SK-N-SH (cell line): ENCODE measurements around the gene NRGN. TPM values are rescaled to one million over a fixed set of nuclear protein-coding genes. Genes with fewer than 3 reads are reported as not detected.

Source experiments
- CTCF ChIA-PET: fragments of 300-600, 350-600 bp; formaldehyde crosslinking; extraction: SDS; loops from one replicate; lab custom pipeline; 2021; lab: Yijun Ruan, JAX
- POLR2A ChIA-PET: fragments of 350-600 bp; sonication (Branson Sonifier 250); formaldehyde crosslinking; extraction: SDS; loops from one replicate; lab custom pipeline; 2020; ENCODE audit warnings: antibody characterized with exemption, inconsistent platforms; lab: Yijun Ruan, JAX
- DNase-seq: peaks from one replicate; pipeline ENCODE4 v3.0.0; 2012
- H2AFZ ChIP-seq: fragments of 200-600 bp; sonication (generic); 2 replicates; pipeline ENCODE4 v1.8.1; 2016; ENCODE audit warnings: antibody characterized with exemption, mild to moderate bottlenecking, low read depth
- H3F3A ChIP-seq: fragments of 200-600 bp; sonication (generic); replicated peaks from 2 replicates; pipeline ENCODE3; 2016; ENCODE audit warnings: antibody characterized with exemption, mild to moderate bottlenecking; ENCODE audit not compliant: insufficient read depth
- H3K27ac ChIP-seq, 2 experiments: fragments of 200-500 bp in 1 of 2; fragments of 200-600 bp in 1 of 2; sonication (Bioruptor generic) in 1 of 2; sonication (generic), shearing (Covaris generic) in 1 of 2; 2 replicates each; pipeline versions ENCODE4 v1.5.1 to v1.6.1; 2014 to 2016; ENCODE audit warnings: low read depth in 2 of 2, inconsistent platforms in 1 of 2, low read length in 1 of 2, mild to moderate bottlenecking in 1 of 2, mixed read lengths in 1 of 2
- H3K27me3 ChIP-seq: fragments of 200-600 bp; sonication (generic), shearing (Covaris generic); 2 replicates; pipeline ENCODE4 v1.6.1; 2016; ENCODE audit warnings: mixed run types; ENCODE audit not compliant: insufficient read depth
- H3K36me3 ChIP-seq, 2 experiments: fragments of 200-500 bp in 1 of 2; fragments of 200-600 bp in 1 of 2; sonication (Bioruptor generic) in 1 of 2; sonication (generic) in 1 of 2; replicated peaks in 1 of 2; 2 replicates each; pipeline versions ENCODE3 to v1.5.1; 2014 to 2016; ENCODE audit warnings: low read length in 1 of 2, mild to moderate bottlenecking in 1 of 2; ENCODE audit not compliant: insufficient read depth in 2 of 2, control insufficient read depth in 1 of 2
- H3K4me1 ChIP-seq, 2 experiments: fragments of 200-500 bp in 1 of 2; fragments of 200-600 bp in 1 of 2; sonication (Bioruptor generic) in 1 of 2; sonication (generic), shearing (Covaris generic) in 1 of 2; 2 replicates each; pipeline versions ENCODE4 v1.5.1 to v1.6.1; 2014 to 2016; ENCODE audit warnings: low read depth in 1 of 2, low read length in 1 of 2, mixed run types in 1 of 2; ENCODE audit not compliant: insufficient read depth in 2 of 2, control insufficient read depth in 1 of 2
- H3K4me2 ChIP-seq: fragments of 200-600 bp; sonication (generic), shearing (Covaris generic); 2 replicates; pipeline ENCODE4 v1.6.1; 2017; ENCODE audit warnings: mixed run types
- H3K4me3 ChIP-seq, 2 experiments: fragments of 200-500 bp in 1 of 2; fragments of 200-600 bp in 1 of 2; sonication (Bioruptor generic) in 1 of 2; sonication (generic), shearing (Covaris generic) in 1 of 2; 2 replicates each; pipeline versions ENCODE4 v1.5.1 to v1.8.1; 2014 to 2016; ENCODE audit warnings: low read depth in 2 of 2, inconsistent platforms in 1 of 2, low read length in 1 of 2, mild to moderate bottlenecking in 1 of 2, mixed read lengths in 1 of 2, moderate library complexity in 1 of 2
- H3K79me2 ChIP-seq: fragments of 200-600 bp; sonication (generic); 2 replicates; pipeline ENCODE4 v1.8.1; 2017; ENCODE audit warnings: mild to moderate bottlenecking; ENCODE audit not compliant: insufficient read depth
- H3K9ac ChIP-seq: fragments of 200-600 bp; sonication (generic); 2 replicates; pipeline ENCODE4 v1.6.1; 2017; ENCODE audit warnings: mixed run types
- H3K9me2 ChIP-seq: fragments of 200-600 bp; sonication (generic); 2 replicates; pipeline ENCODE4 v1.6.1; 2017; ENCODE audit warnings: mixed run types
- H3K9me3 ChIP-seq: fragments of 200-600 bp; sonication (generic); 2 replicates; pipeline ENCODE4 v1.6.1; 2017; ENCODE audit warnings: mixed run types, mild to moderate bottlenecking, moderate library complexity
- H4K20me1 ChIP-seq: fragments of 200-600 bp; sonication (generic); 2 replicates; pipeline ENCODE4 v1.6.1; 2017; ENCODE audit warnings: mild to moderate bottlenecking, mixed run types; ENCODE audit not compliant: insufficient read depth
- EP300 ChIP-seq, 2 experiments: IDR thresholded peaks; 2 replicates each; pipeline versions ENCODE4 v1.4.0 to v1.6.1; 2012; ENCODE audit warnings: borderline replicate concordance in 1 of 2, low read depth in 1 of 2, low read length in 1 of 2
- EZH2phosphoT487 ChIP-seq: fragments of 200-600 bp; sonication (generic); IDR thresholded peaks from 2 replicates; pipeline ENCODE4 v1.6.1; 2017; ENCODE audit warnings: low read depth, mixed run types, mild to moderate bottlenecking, antibody characterized with exemption, moderate library complexity, borderline replicate concordance
- FOXM1 ChIP-seq: IDR thresholded peaks from 2 replicates; pipeline ENCODE4 v1.4.0; 2012; ENCODE audit warnings: low read depth, mild to moderate bottlenecking
- IRF3 ChIP-seq: fragments of 150-350 bp; IDR thresholded peaks from 2 replicates; pipeline ENCODE4 v1.6.1; 2016; ENCODE audit warnings: mild to moderate bottlenecking, low read depth, low read length
- MEF2A ChIP-seq: IDR thresholded peaks from 2 replicates; pipeline ENCODE4 v1.4.0; 2012; ENCODE audit warnings: low read depth, borderline replicate concordance
- MXI1 ChIP-seq: IDR thresholded peaks from 2 replicates; pipeline ENCODE4 v1.6.1; 2012; ENCODE audit warnings: mild to moderate bottlenecking, low read depth, low read length, improper control_type of control experiment
- NFIC ChIP-seq: IDR thresholded peaks from 2 replicates; pipeline ENCODE4 v1.4.0; 2012; ENCODE audit warnings: borderline replicate concordance
- NRF1 ChIP-seq: IDR thresholded peaks from 2 replicates; pipeline ENCODE4 v1.6.1; 2012; ENCODE audit warnings: low read depth, mild to moderate bottlenecking, low read length
- POLR2AphosphoS5 ChIP-seq: IDR thresholded peaks from 2 replicates; pipeline ENCODE4 v1.6.1; 2012; ENCODE audit warnings: low read depth, low read length
- REST ChIP-seq: IDR thresholded peaks from 2 replicates; pipeline ENCODE4 v1.6.1; 2012; ENCODE audit warnings: mild to moderate bottlenecking, low read depth, low read length, moderate library complexity
- RFX5 ChIP-seq: IDR thresholded peaks from 2 replicates; pipeline ENCODE4 v1.6.1; 2012; ENCODE audit warnings: mild to moderate bottlenecking, improper control_type of control experiment, low read length
- RXRA ChIP-seq: IDR thresholded peaks from 2 replicates; pipeline ENCODE4 v1.4.0; 2012; ENCODE audit warnings: low read depth, mild to moderate bottlenecking, borderline replicate concordance
- SIN3A ChIP-seq: IDR thresholded peaks from 2 replicates; pipeline ENCODE4 v1.6.1; 2012; ENCODE audit warnings: low read depth, mild to moderate bottlenecking, low read length, moderate library complexity, borderline replicate concordance
- TAF1 ChIP-seq: IDR thresholded peaks from 2 replicates; pipeline ENCODE4 v1.6.1; 2012; ENCODE audit warnings: low read depth, mild to moderate bottlenecking, low read length, moderate library complexity, borderline replicate concordance
- TCF12 ChIP-seq: IDR thresholded peaks from 2 replicates; pipeline ENCODE4 v1.4.0; 2012
- TEAD4 ChIP-seq: IDR thresholded peaks from 2 replicates; pipeline ENCODE4 v1.4.0; 2012; ENCODE audit warnings: mild to moderate bottlenecking, borderline replicate concordance; ENCODE audit not compliant: insufficient read depth
- ZBTB33 ChIP-seq: IDR thresholded peaks from 2 replicates; pipeline ENCODE4 v1.4.0; 2012; ENCODE audit warnings: low read depth, borderline replicate concordance
- WGBS: methylation state at CpG from one replicate; pipeline ENCODE4 v1.1.6; 2017; ENCODE audit warnings: low lambda C conversion rate; 5-methylcytosine and 5-hydroxymethylcytosine counted together
- polyA plus RNA-seq, 3 experiments: library from polyadenylated mRNA; depleted of rRNA; stranded (reverse); fragments of >200 nt; gene quantifications; 2 replicates each; pipeline ENCODE4 v1.2.3, GENCODE V29; 2012

Gene NRGN
- polyA plus RNA-seq, 1 of the 3 experiments (the other 2 are of a cell fraction) = 6.8 TPM

DNA sequence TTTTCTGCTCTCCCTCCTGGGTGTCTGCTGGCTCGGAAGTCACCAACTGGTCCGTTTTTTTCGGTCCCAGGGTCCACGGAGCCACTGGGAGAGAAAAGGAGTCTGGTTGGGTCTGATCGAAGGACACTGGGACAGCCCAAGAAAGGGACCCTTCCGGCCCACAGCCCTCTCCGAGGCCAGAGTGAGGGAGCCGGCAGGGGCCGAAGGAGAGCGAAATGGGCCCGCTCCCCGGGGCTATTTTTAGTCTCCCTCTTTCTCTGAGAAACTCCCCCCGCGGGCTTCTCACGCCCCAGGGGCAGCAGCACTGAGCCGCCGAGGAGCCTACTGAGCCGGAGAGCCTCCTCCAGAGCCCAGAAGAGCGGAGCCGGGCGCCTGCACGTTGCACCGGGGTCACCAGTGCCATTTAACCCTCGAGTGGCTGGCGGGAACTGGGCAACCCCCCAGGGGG is 20.5 kb downstream of the NRGN start:
- DNase-seq = peak; percentile 17
- no peak for TF ChIP-seq TEAD4
- TF ChIP-seq NRF1 = no peak
- TF ChIP-seq TAF1 = no peak
- no peak for TF ChIP-seq MXI1
- no peak for TF ChIP-seq FOXM1
- no peak for TF ChIP-seq TCF12
- TF ChIP-seq EZH2phosphoT487 = no peak
- no peak for TF ChIP-seq IRF3
- Histone ChIP-seq H3K27ac (no peak overlapping the region), H3K27me3 (no peaks in the 10 kb centered on the region), H3F3A (peaks cover 3% of the 10 kb centered on the region), H3K9me2 (no peaks in the 10 kb centered on the region), H2AFZ (no peak overlapping the region), H3K9ac (no peak overlapping the region), H3K79me2 (peaks cover 1% of the 10 kb centered on the region; the same call in 1 of the 2 replicates), H4K20me1 (peaks cover 5% of the 10 kb centered on the region; the same call in 1 of the 2 replicates), H3K4me2 (no peak overlapping the region), H3K4me3 (no peak overlapping the region), H3K36me3 (peaks cover 0 to 13% of the 10 kb centered on the region in 2 experiments), H3K9me3 (no peaks in the 10 kb centered on the region), H3K4me1 (peaks cover 0 to 13% of the 10 kb centered on the region in 2 experiments; a peak in 2 of 4 replicates)
- POLR2A ChIA-PET = no interaction called here
- CTCF ChIA-PET = interaction anchor here (0.8 to 5.7 kb wide), 4 partner anchors 15 to 1554 kb away, joined by 3 to 60 read pairs (median 19); no protein-coding TSS in a partner anchor
- 90% methylated on average over 24 of the region's 25 CpGs for WGBS

DNA sequence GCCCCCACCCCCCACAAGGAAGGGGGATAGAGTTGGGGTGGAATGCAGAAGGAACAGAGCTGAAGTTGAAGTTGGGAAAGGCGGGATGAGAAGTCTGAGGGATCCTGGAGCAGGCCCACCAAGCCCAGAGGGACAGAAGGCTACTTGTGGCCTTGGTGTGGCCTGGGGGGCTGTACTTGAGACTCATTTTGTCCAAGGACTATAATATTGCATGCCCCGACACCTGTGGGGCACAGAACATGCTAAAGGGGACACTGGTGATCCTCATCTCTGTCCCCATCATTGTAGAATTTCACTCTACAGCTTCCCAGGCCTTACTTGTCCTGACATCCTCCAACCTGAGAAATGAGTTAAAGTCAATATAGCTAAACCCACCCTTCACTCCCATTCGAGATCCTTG is 21.1 kb downstream of the NRGN start:
- H3K9me2 ChIP-seq = no peaks in the 10 kb centered on the region
- H4K20me1 ChIP-seq = peaks cover 5% of the 10 kb centered on the region; the same call in 1 of the 2 replicates
- H3K27ac ChIP-seq = no peak overlapping the region
- ChIA-PET POLR2A (no interaction called here), CTCF (interaction anchor here (0.8 to 5.7 kb wide), 7 partner anchors 15 to 1554 kb away, joined by 3 to 60 read pairs (median 3); no protein-coding TSS in a partner anchor)
- peaks cover 4% of the 10 kb centered on the region; the same call in 1 of the 2 replicates for H3K79me2 ChIP-seq
- 91% methylated on average over 3 of the region's 3 CpGs for WGBS
- no peak for TF ChIP-seq RXRA
- no peak for TF ChIP-seq ZBTB33
- no peak for TF ChIP-seq POLR2AphosphoS5
- no peak for TF ChIP-seq MEF2A
- no peak for TF ChIP-seq SIN3A
- TF ChIP-seq REST = no peak
- TF ChIP-seq EP300 (IDR thresholded peaks at IDR 0.05; ENCODE audit: borderline replicate concordance in 1 of 2, low read depth in 1 of 2, low read length in 1 of 2) = no peak
- no peak for TF ChIP-seq NRF1
- no peak for TF ChIP-seq NFIC
- no peak for TF ChIP-seq RFX5
- TF ChIP-seq FOXM1 = no peak
- DNase-seq = peak; percentile 12
- H3F3A ChIP-seq = no peaks in the 10 kb centered on the region
- no peak overlapping the region for H3K4me3 ChIP-seq
- no peak overlapping the region for H3K4me2 ChIP-seq
- peaks cover 0 to 13% of the 10 kb centered on the region in 2 experiments; a peak in 2 of 4 replicates for H3K4me1 ChIP-seq
- H3K9ac ChIP-seq = no peak overlapping the region
- H3K36me3 ChIP-seq = peaks cover 4 to 13% of the 10 kb centered on the region in 2 experiments
- no peak overlapping the region for H2AFZ ChIP-seq
- H3K27me3 ChIP-seq = no peaks in the 10 kb centered on the region
- H3K9me3 ChIP-seq = no peaks in the 10 kb centered on the region
